GM21381 (cell line): ENCODE data around the gene SHROOM1.

Experiments used
- ATAC-seq: cut with Tn5 transposase; IDR thresholded peaks from one replicate; pipeline ENCODE4 v1.9.1; 2021; ENCODE audit warnings: mild to moderate bottlenecking, moderate library complexity; ENCODE audit not compliant: unreplicated experiment

SHROOM1 gene

GRCh38 chr5:132826424-132827082, 3.9 kb downstream of the SHROOM1 start:
- no peak for ATAC-seq

- ATAC-seq, result no peak
These were observed 4.5 kb downstream of the SHROOM1 start for GRCh38 chr5:132825834-132826391.

GRCh38 chr5:132825033-132825833, 5.2 kb downstream of the SHROOM1 start:
- ATAC-seq, result no peak

GRCh38 chr5:132824426-132824825, 6.0 kb downstream of the SHROOM1 start:
- ATAC-seq, result no peak

- ATAC-seq, result no peak
These were observed 6.9 kb downstream of the SHROOM1 start for GRCh38 chr5:132823481-132824050.

GRCh38 chr5:132822650-132823480, 7.6 kb downstream of the SHROOM1 start:
- ATAC-seq, result no peak

- no peak for ATAC-seq
These were observed 8.7 kb downstream of the SHROOM1 start for GRCh38 chr5:132821791-132822190.

GRCh38 chr5:132821350-132821749, 9.1 kb downstream of the SHROOM1 start:
- ATAC-seq, result no peak

- ATAC-seq, result no peak
These were observed 10.2 kb downstream of the SHROOM1 start for GRCh38 chr5:132820162-132820754.

GRCh38 chr5:132819468-132819867, 11.0 kb downstream of the SHROOM1 start:
- no peak for ATAC-seq

- ATAC-seq, result no peak
These were observed 13.4 kb downstream of the SHROOM1 start for GRCh38 chr5:132817011-132817410.

- no peak for ATAC-seq
These were observed 13.9 kb downstream of the SHROOM1 start for GRCh38 chr5:132816554-132816953.

GRCh38 chr5:132816083-132816482, 14.4 kb downstream of the SHROOM1 start:
- ATAC-seq, result no peak

- ATAC-seq, result no peak
These were observed 15.0 kb downstream of the SHROOM1 start for GRCh38 chr5:132815454-132815853.

GRCh38 chr5:132814503-132815294, 15.7 kb downstream of the SHROOM1 start:
- ATAC-seq, result no peak

GRCh38 chr5:132813599-132814502, 16.6 kb downstream of the SHROOM1 start:
- ATAC-seq, result no peak

- ATAC-seq, result no peak
These were observed 17.5 kb downstream of the SHROOM1 start, which contains the start of gene SOWAHA for GRCh38 chr5:132812781-132813598. Gene SOWAHA (plus strand): TSS chr5:132813302. CDS start chr5:132813622, 320 bp downstream.
